ENCODE measurements around the gene SIRPA. TPM values are rescaled to one million over a fixed set of nuclear protein-coding genes. Genes with fewer than 3 reads are reported as not detected.

The SIRPA gene
- total and polyA plus RNA-seq, 2 donors (not counting 1 experiment from before 2014, with no cell fraction given) = 25.1 to 26.6 TPM

- Histone ChIP-seq H4K20me1 (ENCODE audit: control insufficient read depth, extremely low read depth, insufficient read depth, low read length) (no peaks in the 10 kb centered on the region), H3K9ac (ENCODE audit: insufficient read depth, low read length) (no peak overlapping the region), H3K36me3 (ENCODE audit: control insufficient read depth, insufficient read depth, low read length) (peaks cover 1% of the 10 kb centered on the region), H2AFZ (ENCODE audit: low read length) (no peak overlapping the region), H3K4me2 (ENCODE audit: extremely low read depth, insufficient read depth, low read length) (peak overlapping the region; percentile 75), H3K79me2 (ENCODE audit: control insufficient read depth, insufficient read depth, low read length) (peaks cover 62% of the 10 kb centered on the region), H3K27ac (ENCODE audit: insufficient read depth, low read length) (peak overlapping the region; percentile 20), H3K9me3 (ENCODE audit: control insufficient read depth, insufficient read depth, low read depth, low read length) (no peaks in the 10 kb centered on the region), H3K4me3 (replicated peaks in 1 of 4; ENCODE audit: control extremely low read depth in 1 of 4, insufficient read depth in 1 of 4, low read depth in 3 of 4, low read length in 4 of 4) (peak overlapping the region in 1 of 4 experiments; percentile 96), H3K4me1 (ENCODE audit: control insufficient read depth, extremely low read depth, insufficient read depth, low read length) (peaks cover 2% of the 10 kb centered on the region), H3K27me3 (ENCODE audit: control insufficient read depth, insufficient read depth, low read length) (no peaks in the 10 kb centered on the region)
- TF ChIP-seq, protein P1, sequence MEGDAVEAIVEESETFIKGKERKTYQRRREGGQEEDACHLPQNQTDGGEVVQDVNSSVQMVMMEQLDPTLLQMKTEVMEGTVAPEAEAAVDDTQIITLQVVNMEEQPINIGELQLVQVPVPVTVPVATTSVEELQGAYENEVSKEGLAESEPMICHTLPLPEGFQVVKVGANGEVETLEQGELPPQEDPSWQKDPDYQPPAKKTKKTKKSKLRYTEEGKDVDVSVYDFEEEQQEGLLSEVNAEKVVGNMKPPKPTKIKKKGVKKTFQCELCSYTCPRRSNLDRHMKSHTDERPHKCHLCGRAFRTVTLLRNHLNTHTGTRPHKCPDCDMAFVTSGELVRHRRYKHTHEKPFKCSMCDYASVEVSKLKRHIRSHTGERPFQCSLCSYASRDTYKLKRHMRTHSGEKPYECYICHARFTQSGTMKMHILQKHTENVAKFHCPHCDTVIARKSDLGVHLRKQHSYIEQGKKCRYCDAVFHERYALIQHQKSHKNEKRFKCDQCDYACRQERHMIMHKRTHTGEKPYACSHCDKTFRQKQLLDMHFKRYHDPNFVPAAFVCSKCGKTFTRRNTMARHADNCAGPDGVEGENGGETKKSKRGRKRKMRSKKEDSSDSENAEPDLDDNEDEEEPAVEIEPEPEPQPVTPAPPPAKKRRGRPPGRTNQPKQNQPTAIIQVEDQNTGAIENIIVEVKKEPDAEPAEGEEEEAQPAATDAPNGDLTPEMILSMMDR (conservative IDR thresholded peaks at IDR 0.05 in 1 of 2, IDR thresholded peaks at IDR 0.05 in 1 of 2; ENCODE audit: low read depth in 1 of 2, low read length in 2 of 2) = no peak
- no peak for TF ChIP-seq EZH2 (IDR thresholded peaks at IDR 0.05; ENCODE audit: low read length, missing control alignments)
- DNase-seq (ENCODE audit: low read depth in 2 of 2) = no peak
Measured at GRCh38 chr20:1897965-1898464, 2.8 kb downstream of the SIRPA start.

- Histone ChIP-seq H3K4me3 (replicated peaks in 1 of 4; ENCODE audit: control extremely low read depth in 1 of 4, insufficient read depth in 1 of 4, low read depth in 3 of 4, low read length in 4 of 4) (peak overlapping the region in 1 of 4 experiments; percentile 10), H3K4me2 (ENCODE audit: extremely low read depth, insufficient read depth, low read length) (peak overlapping the region; percentile 75), H3K9ac (ENCODE audit: insufficient read depth, low read length) (no peak overlapping the region), H3K9me3 (ENCODE audit: control insufficient read depth, insufficient read depth, low read depth, low read length) (no peaks in the 10 kb centered on the region), H3K4me1 (ENCODE audit: control insufficient read depth, extremely low read depth, insufficient read depth, low read length) (peaks cover 2% of the 10 kb centered on the region), H3K27ac (ENCODE audit: insufficient read depth, low read length) (no peak overlapping the region), H3K79me2 (ENCODE audit: control insufficient read depth, insufficient read depth, low read length) (peaks cover 61% of the 10 kb centered on the region), H4K20me1 (ENCODE audit: control insufficient read depth, extremely low read depth, insufficient read depth, low read length) (no peaks in the 10 kb centered on the region), H3K36me3 (ENCODE audit: control insufficient read depth, insufficient read depth, low read length) (peaks cover 1% of the 10 kb centered on the region), H3K27me3 (ENCODE audit: control insufficient read depth, insufficient read depth, low read length) (no peaks in the 10 kb centered on the region), H2AFZ (ENCODE audit: low read length) (no peak overlapping the region)
- no peak for DNase-seq (ENCODE audit: low read depth in 2 of 2)
- TF ChIP-seq, protein P1 (conservative IDR thresholded peaks at IDR 0.05 in 1 of 2, IDR thresholded peaks at IDR 0.05 in 1 of 2; ENCODE audit: low read depth in 1 of 2, low read length in 2 of 2) = no peak
- TF ChIP-seq EZH2 (IDR thresholded peaks at IDR 0.05; ENCODE audit: low read length, missing control alignments) = no peak
Measured at GRCh38 chr20:1898482-1899240, 3.5 kb downstream of the SIRPA start.

DNA sequence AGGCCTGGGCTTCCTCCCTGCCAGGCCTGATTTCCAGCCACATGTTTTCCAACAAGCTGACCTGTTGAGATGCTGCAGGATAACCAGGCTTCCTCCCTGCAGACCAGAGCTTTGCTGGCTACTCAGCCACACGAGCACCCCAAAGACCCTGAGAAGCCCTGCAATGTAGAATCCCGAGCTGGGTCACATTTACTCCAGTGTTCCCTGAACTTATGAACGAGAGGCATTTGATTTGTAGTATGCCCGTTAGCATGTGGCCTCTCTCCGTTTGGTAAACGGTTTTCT is 4.0 kb downstream of the SIRPA start:
- Histone ChIP-seq H2AFZ (ENCODE audit: low read length) (no peak overlapping the region), H3K36me3 (ENCODE audit: control insufficient read depth, insufficient read depth, low read length) (peaks cover 1% of the 10 kb centered on the region), H3K27ac (ENCODE audit: insufficient read depth, low read length) (peak overlapping the region; percentile 14), H3K27me3 (ENCODE audit: control insufficient read depth, insufficient read depth, low read length) (no peaks in the 10 kb centered on the region), H3K4me1 (ENCODE audit: control insufficient read depth, extremely low read depth, insufficient read depth, low read length) (peaks cover 2% of the 10 kb centered on the region), H3K9ac (ENCODE audit: insufficient read depth, low read length) (no peak overlapping the region), H3K79me2 (ENCODE audit: control insufficient read depth, insufficient read depth, low read length) (peaks cover 65% of the 10 kb centered on the region), H3K4me3 (replicated peaks in 1 of 4; ENCODE audit: control extremely low read depth in 1 of 4, insufficient read depth in 1 of 4, low read depth in 3 of 4, low read length in 4 of 4) (no peak overlapping the region), H3K9me3 (ENCODE audit: control insufficient read depth, insufficient read depth, low read depth, low read length) (no peaks in the 10 kb centered on the region), H4K20me1 (ENCODE audit: control insufficient read depth, extremely low read depth, insufficient read depth, low read length) (no peaks in the 10 kb centered on the region), H3K4me2 (ENCODE audit: extremely low read depth, insufficient read depth, low read length) (peak overlapping the region; percentile 51)
- TF ChIP-seq, protein P1 (conservative IDR thresholded peaks at IDR 0.05 in 1 of 2, IDR thresholded peaks at IDR 0.05 in 1 of 2; ENCODE audit: low read depth in 1 of 2, low read length in 2 of 2) = no peak
- TF ChIP-seq EZH2 (IDR thresholded peaks at IDR 0.05; ENCODE audit: low read length, missing control alignments) = no peak
- DNase-seq (ENCODE audit: low read depth in 2 of 2) = no peak

Measured in fibroblast of lung (primary cell).